ENCODE data around the gene SFRP5. TPM values are rescaled to one million over a fixed set of nuclear protein-coding genes. Genes with fewer than 3 reads are reported as not detected.

The SFRP5 gene
- total RNA-seq, 2 experiments from 2014 or later, result 0.22 to 0.27 TPM

GRCh38 chr10:97740613-97741012 is 31.2 kb downstream of the SFRP5 start:
- Mint-ChIP-seq H3K36me3 (peaks cover 42% of the 10 kb centered on the region), H3K4me1 (peaks cover 51% of the 10 kb centered on the region), H3K27ac (no peak overlapping the region), H3K9me3 (no peaks in the 10 kb centered on the region), H3K4me3 (no peak overlapping the region), H3K27me3 (no peaks in the 10 kb centered on the region)
- no peak for DNase-seq

DNA sequence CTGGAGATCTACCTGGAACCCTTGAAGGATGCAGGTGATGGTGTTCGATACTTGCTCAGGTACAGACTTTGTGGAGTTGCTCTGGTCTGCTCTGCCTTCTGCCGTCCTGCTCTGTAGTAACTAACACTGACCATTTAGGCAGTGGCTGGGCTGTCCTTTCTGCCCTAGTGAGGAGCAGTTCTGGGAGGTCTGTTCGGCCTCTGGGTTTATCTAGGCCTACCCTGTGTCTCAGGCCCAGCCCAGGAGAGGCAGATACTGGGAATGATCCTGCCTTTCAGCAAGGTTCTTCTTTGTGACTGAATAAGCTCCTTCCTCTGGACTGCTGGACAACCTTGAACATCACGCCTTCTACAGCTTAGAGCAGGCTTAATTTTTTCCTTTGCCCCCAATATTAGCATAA is 33.2 kb downstream of the SFRP5 start:
- Mint-ChIP-seq H3K9me3 (no peaks in the 10 kb centered on the region), H3K27ac (no peak overlapping the region), H3K4me1 (peaks cover 48% of the 10 kb centered on the region), H3K27me3 (no peaks in the 10 kb centered on the region), H3K4me3 (peak overlapping the region; percentile 98), H3K36me3 (peaks cover 31% of the 10 kb centered on the region)
- no peak for DNase-seq

DNA sequence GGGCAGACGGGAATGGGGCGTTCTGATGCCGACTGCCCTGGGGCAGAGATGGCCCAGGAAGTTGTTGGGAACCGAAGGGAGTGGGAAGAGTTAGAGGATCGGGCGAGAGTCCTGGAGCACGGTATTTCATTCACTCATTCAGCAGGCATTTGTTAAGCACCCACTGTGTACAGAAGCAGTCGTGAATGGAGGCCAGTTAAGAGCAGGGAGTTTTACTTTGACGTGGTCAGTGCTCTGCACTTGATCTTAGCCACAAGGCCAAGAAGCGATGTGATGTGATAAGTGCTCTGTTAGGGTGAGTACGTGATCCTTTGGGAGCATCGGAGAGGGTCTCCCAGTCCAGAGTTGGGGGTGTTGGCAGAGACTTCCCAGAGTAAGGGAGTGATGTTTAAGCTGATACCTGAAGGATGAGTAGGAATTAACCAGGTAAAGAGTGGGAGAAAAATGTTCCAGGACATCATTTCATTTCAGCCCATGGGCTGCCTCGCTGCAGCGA is 34.0 kb downstream of the SFRP5 start:
- Mint-ChIP-seq H3K4me3 (peak overlapping the region; percentile 98), H3K27ac (peak overlapping the region; percentile 96), H3K36me3 (peaks cover 28% of the 10 kb centered on the region), H3K4me1 (peaks cover 42% of the 10 kb centered on the region), H3K9me3 (no peaks in the 10 kb centered on the region), H3K27me3 (no peaks in the 10 kb centered on the region)
- DNase-seq, result no peak

DNA sequence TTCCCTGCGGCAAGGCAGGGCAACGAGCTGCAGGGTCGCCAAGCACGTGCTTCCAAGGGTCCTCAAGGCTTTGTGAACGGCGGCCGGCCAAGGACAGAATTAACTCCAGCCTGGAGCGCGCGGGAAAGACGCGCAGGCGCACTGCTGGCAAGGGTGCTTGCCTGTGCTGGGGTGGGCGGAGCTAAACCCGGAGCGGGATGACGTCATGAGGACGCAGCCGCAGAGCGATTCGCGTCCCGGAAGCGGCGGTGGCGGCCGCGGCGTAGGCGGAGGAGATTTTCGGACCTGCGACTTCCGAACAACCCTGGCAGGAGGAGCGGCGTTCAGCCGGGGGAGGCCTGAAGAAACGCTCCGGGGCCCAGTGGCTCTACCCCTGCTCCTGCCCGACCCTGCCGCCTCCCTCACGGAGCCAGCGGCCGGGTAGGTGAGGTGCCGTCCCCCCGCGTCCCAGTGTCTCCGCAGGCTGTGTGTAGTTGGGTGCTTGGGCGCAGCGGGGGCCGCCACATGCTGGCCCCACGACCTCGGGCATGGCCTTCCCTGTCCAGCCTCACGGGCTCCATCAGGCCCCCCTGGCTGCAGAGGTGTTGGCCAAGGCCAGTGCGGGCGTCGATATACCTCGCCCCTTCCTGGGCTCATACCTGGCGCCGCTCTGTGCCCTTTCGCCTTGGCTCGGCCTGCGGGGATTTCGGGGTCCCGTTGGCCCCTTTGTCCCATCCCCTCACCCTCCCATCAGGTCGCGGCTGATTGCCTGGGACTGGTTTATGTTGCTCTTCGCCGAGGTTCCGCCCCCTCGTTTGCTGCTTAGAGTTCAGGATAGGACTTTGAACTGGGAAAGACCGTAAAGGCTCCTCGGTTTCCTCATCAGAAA is 34.7 kb downstream of the SFRP5 start, which contains the start of gene ZFYVE27:
Gene ZFYVE27, plus strand, starts transcription at position 227 of the 868 bp plus-strand sequence. CDS start 1,350 bp downstream, outside the sequence.
- H3K36me3 Mint-ChIP-seq, result peaks cover 27% of the 10 kb centered on the region
- no peaks in the 10 kb centered on the region for H3K27me3 Mint-ChIP-seq
- H3K9me3 Mint-ChIP-seq, result no peaks in the 10 kb centered on the region
- H3K4me3 Mint-ChIP-seq, result peak within 1 kb of the TSS; percentile 98
- H3K4me1 Mint-ChIP-seq, result peaks cover 40% of the 10 kb centered on the region
- peak; percentile 96 for DNase-seq
- H3K27ac Mint-ChIP-seq, result peak within 1 kb of the TSS; percentile 96

DNA sequence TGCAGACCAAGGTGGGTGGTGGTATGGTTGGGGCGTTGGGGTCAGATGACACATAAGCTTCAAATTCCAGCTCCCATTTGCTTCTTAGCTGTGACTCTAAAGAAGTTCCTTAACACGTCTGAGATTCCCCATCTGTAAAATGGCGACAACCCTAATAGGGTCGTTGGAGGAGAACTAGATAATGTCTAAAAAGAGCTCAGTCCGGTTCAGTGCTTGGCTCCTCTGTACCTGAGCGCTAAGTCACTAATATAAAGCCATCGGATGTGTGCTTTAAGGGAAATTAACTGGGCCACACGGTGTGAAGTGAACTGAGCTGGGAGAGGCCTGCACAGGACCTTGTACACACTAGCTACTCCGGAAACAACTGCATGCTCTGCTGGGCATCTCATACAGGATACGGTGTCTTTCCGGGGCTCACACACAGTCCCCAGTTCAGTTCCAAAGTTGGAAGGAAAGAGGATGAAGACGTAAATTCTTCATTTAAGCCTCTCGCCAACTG is 35.3 kb downstream of the SFRP5 start:
- DNase-seq, result no peak
- H3K36me3 Mint-ChIP-seq, result peaks cover 26% of the 10 kb centered on the region

GRCh38 chr10:97734021-97734420 is 37.8 kb downstream of the SFRP5 start:
- no peak for DNase-seq
- Mint-ChIP-seq H3K9me3 (no peaks in the 10 kb centered on the region), H3K4me3 (no peak overlapping the region), H3K4me1 (peaks cover 20% of the 10 kb centered on the region), H3K27ac (no peak overlapping the region), H3K27me3 (peaks cover 7% of the 10 kb centered on the region), H3K36me3 (peaks cover 10% of the 10 kb centered on the region)

More for the DNA sequence above, 35.3 kb downstream of the SFRP5 start:
- Mint-ChIP-seq H3K4me3 (peak overlapping the region; percentile 98), H3K27ac (peak overlapping the region; percentile 96), H3K9me3 (no peaks in the 10 kb centered on the region), H3K4me1 (peaks cover 40% of the 10 kb centered on the region), H3K27me3 (no peaks in the 10 kb centered on the region)

GRCh38 chr10:97733256-97733655 is 38.5 kb downstream of the SFRP5 start:
- Mint-ChIP-seq H3K27me3 (peaks cover 7% of the 10 kb centered on the region), H3K36me3 (peaks cover 8% of the 10 kb centered on the region), H3K9me3 (no peaks in the 10 kb centered on the region), H3K4me3 (no peak overlapping the region), H3K27ac (no peak overlapping the region), H3K4me1 (peaks cover 16% of the 10 kb centered on the region)
- no peak for DNase-seq

GRCh38 chr10:97732052-97732359 is 39.8 kb downstream of the SFRP5 start:
- H3K27me3 Mint-ChIP-seq, result peaks cover 7% of the 10 kb centered on the region
- no peak overlapping the region for H3K27ac Mint-ChIP-seq
- no peaks in the 10 kb centered on the region for H3K9me3 Mint-ChIP-seq
- H3K4me1 Mint-ChIP-seq, result peaks cover 9% of the 10 kb centered on the region
- no peak overlapping the region for H3K4me3 Mint-ChIP-seq
- DNase-seq, result no peak
- H3K36me3 Mint-ChIP-seq, result no peaks in the 10 kb centered on the region

DNA sequence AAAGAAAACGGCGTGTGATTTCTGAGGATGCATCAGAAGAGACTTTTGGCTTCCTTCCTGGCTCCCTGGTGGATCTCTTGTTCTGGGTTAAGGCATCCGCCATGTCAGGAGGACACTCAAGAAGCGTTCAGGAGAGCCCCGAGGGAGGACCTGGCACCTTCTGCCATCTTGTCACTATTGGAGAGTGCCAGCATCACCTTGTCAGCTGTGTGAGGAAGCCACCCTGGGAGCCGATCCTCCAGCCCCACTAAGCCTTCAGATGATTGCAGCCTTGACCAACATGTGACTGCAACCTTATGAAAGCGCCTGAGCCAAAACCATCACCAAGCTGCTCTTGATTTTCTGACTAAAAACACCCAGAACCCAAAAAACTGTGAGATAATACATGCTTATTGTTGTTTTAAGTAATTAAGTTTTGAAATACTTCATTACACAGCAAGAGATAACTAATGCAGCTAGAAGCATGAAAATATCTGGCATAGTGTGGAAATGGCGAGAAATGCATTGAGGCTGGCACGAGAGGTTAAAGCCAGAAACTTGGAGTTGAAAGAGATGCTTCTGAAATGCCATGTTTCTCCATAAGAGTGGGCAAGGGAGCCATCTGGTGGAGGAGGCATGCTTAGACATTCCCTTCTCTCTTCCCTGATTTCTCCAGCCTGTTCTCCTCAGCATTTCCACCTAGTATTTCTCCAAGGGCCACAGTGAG is 40.3 kb downstream of the SFRP5 start:
- no peaks in the 10 kb centered on the region for H3K9me3 Mint-ChIP-seq
- no peak overlapping the region for H3K4me3 Mint-ChIP-seq
- no peak overlapping the region for H3K27ac Mint-ChIP-seq
- peak; percentile 34 for DNase-seq
- no peaks in the 10 kb centered on the region for H3K36me3 Mint-ChIP-seq
- H3K4me1 Mint-ChIP-seq, result peaks cover 6% of the 10 kb centered on the region
- H3K27me3 Mint-ChIP-seq, result peaks cover 7% of the 10 kb centered on the region

DNA sequence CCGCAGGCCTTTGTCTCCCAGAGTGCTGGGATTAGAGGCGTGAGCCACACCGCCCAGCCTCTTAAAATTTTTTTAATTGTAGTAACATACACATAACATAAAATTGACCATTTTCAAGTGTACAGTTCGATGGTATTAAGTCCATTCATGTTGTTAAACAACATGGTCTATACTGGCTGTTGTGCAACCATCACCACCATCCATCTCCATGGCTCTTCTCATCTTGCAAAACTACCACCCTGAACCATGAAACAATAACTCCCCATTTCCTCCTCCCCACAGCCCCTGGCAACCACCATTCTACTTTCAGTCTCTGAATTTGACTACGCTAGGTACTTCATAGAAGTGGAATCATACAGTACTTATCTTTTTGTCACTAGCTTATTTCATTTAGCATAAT is 42.8 kb downstream of the SFRP5 start:
- Mint-ChIP-seq H3K27me3 (peaks cover 11% of the 10 kb centered on the region), H3K4me3 (no peak overlapping the region), H3K27ac (no peak overlapping the region), H3K4me1 (peaks cover 4% of the 10 kb centered on the region), H3K9me3 (no peaks in the 10 kb centered on the region), H3K36me3 (no peaks in the 10 kb centered on the region)
- no peak for DNase-seq

GRCh38 chr10:97726636-97727178 is 45.1 kb downstream of the SFRP5 start:
- no peaks in the 10 kb centered on the region for H3K9me3 Mint-ChIP-seq
- H3K4me1 Mint-ChIP-seq, result peaks cover 2% of the 10 kb centered on the region
- no peaks in the 10 kb centered on the region for H3K36me3 Mint-ChIP-seq
- no peak for DNase-seq
- peaks cover 11% of the 10 kb centered on the region for H3K27me3 Mint-ChIP-seq
- H3K4me3 Mint-ChIP-seq, result no peak overlapping the region
- H3K27ac Mint-ChIP-seq, result no peak overlapping the region

DNA sequence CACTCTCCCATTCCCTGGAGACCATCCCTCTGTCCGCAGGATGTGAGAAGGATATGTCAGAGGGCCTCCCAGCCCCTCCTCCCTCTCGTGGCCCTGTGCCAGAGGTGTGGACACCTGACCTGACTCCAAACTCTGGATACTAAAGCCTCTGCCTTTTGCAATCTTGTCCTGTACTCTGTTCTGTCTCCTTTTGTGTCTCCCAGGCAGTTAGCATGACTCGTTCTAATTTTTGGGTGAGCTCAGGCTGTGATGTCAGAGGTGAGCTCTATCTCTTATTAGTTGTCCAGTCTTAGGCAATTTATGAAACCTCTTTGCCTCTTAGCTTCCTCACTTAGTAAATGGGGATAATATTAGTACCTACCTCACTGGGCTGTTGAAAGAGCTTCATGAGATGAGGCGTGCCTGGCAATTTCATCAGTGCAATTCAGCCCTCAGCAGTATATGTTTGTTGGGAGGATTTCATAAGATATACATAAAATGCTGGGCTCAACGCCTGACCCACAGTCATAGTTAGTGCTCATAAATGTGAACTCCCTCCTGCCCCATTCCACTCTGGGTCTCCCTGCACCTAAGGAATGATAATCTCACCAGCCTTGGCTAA is 47.4 kb downstream of the SFRP5 start:
- Mint-ChIP-seq H3K4me1 (peaks cover 2% of the 10 kb centered on the region), H3K4me3 (no peak overlapping the region), H3K36me3 (no peaks in the 10 kb centered on the region), H3K27me3 (peaks cover 4% of the 10 kb centered on the region), H3K27ac (no peak overlapping the region), H3K9me3 (no peaks in the 10 kb centered on the region)
- DNase-seq, result no peak

GRCh38 chr10:97723001-97723400 is 48.8 kb downstream of the SFRP5 start:
- DNase-seq, result no peak
- no peaks in the 10 kb centered on the region for H3K36me3 Mint-ChIP-seq
- H3K27me3 Mint-ChIP-seq, result peaks cover 4% of the 10 kb centered on the region
- no peaks in the 10 kb centered on the region for H3K9me3 Mint-ChIP-seq
- no peak overlapping the region for H3K27ac Mint-ChIP-seq
- H3K4me3 Mint-ChIP-seq, result no peak overlapping the region
- H3K4me1 Mint-ChIP-seq, result peaks cover 2% of the 10 kb centered on the region

DNA sequence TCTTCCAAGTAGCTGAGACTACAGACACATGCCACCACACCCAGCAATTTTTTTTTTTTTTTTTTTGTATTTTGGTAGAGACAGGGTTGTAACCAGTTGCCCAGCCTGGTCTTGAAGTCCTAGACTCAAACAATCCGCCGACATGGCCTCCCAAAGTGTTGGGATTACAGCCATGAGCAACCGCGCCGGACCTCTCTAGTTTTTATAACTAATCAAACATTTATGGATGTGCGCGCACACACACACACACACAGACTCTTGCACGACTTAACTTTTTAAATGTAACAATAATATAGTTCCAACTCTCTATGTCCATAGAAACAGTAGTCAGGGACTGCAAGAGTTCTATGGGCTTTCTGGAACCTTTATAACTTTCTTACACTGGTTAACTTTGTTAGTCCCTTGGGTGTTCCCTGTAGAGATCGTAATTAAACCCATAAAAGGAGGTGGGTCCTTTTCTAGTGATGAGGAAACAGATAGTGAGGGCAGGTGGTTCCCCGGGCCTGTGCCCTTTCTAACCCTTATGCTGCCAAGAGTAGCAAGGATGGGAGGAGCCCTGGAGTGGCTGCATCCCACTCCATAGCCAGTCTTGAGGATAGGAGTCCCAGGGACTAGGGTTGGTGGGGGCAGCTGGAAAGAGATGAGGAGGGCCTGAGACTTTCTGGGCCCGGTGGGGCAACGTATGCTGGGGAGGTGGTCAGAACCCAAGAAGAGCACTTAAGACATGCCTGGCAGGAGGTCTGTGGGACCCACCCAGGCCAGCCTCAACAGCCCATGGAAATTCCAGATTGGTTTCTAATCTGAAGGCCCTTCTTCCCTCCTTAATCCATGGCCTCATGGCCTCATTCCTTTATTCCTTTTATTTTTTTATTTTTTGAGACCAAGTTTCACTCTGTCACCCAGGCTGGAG is 49.7 kb downstream of the SFRP5 start:
- DNase-seq, result no peak
- Mint-ChIP-seq H3K27ac (no peak overlapping the region), H3K36me3 (no peaks in the 10 kb centered on the region), H3K9me3 (no peaks in the 10 kb centered on the region), H3K4me3 (no peak overlapping the region), H3K4me1 (peaks cover 2% of the 10 kb centered on the region), H3K27me3 (peaks cover 4% of the 10 kb centered on the region)

Measured in activated naive CD8-positive, alpha-beta T cell treated with anti-CD3 and anti-CD28 coated beads for 36 hours (primary cell).